HG03460 (cell line): ENCODE data around the gene TTC21A.

Experiments
- ATAC-seq: cut with Tn5 transposase; IDR thresholded peaks from one replicate; pipeline ENCODE4 v1.9.1; 2021; ENCODE audit not compliant: unreplicated experiment

The TTC21A gene

DNA sequence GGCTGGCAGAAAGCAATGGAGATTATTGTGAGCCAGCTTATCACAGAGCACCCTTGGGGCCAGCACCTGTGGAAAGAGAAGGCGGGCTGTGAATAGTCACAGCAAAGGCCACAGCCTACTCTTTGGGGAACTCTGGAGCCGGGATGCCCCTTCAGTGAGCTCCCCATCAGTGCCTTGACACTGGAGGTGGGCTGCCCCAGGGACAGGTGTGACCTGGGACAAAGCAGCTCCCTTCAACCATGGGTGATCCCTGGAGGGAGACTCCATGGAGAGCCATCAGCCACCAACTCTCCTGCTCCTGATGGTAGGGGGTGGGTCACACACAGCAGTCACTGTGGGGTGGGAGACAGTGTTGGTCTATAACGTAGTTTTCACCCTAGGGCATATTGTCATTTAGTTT lies 5.8 kb downstream of the TTC21A start:
- ATAC-seq = no peak

- no peak for ATAC-seq
Measured at GRCh38 chr3:39114456-39114855, 7.0 kb downstream of the TTC21A start.

DNA sequence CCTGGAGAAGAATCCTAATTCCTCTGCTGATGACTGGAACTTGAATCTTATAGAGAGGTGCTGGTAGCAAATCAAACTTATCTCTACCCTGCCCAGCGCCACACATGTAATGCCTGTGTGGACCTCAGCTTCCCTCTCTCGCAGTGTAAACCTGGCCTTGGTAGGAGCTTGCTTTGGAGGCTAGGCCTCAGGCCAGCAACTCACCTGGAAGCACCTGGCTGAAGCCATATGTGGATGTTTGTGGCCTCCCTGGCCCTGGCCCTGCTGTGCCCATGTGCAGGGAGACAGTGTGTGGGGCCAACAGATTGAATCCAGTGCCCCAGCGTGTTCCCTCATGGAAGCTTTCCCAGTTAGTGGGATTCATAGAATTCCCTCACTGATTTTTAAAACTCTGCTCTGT lies 8.4 kb downstream of the TTC21A start:
- no peak for ATAC-seq

DNA sequence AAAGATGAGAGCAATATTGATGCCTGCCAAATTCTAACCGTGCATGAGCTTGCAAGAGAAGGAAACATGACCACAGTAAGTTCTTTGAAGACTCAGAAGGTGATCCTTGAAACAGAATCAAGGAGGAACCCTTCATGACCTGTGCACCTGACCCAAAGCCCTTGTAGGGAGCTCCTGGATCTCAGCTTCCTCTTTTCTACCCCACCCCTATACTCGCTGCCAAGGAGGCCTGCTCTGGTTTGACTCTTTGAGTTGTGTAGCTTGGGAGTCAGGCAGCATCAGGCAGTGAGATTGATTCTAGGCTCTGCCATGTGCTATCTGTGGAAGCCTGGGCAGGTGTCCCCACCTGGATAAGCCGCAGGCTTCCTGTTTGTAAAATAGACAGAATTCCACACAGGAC lies 10.6 kb downstream of the TTC21A start:
- no peak for ATAC-seq

GRCh38 chr3:39118931-39119660 lies 11.6 kb downstream of the TTC21A start:
- no peak for ATAC-seq

GRCh38 chr3:39121621-39122020 lies 14.1 kb downstream of the TTC21A start:
- no peak for ATAC-seq

DNA sequence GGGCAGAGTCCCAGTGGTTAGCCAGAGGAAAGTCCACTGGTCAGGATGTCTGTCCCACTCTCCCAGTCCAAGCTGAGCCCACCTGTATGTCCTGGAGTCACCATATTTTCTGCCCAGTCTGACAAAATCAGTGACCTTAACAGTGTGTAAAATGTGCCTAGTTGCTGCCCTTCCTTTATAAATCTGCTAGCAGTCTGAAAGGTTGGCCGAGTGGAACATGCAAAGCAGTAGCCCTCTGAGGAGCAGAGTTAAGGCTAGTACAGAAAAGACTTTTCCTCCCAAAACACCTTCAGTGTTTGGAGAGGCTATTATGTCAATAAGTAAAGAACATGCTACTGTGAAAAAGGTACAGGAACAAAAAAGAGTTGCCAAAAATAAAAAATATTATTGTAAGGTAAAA lies 15.3 kb downstream of the TTC21A start:
- peak; percentile 60 for ATAC-seq

GRCh38 chr3:39124876-39125840 lies 17.7 kb downstream of the TTC21A start:
- no peak for ATAC-seq

DNA sequence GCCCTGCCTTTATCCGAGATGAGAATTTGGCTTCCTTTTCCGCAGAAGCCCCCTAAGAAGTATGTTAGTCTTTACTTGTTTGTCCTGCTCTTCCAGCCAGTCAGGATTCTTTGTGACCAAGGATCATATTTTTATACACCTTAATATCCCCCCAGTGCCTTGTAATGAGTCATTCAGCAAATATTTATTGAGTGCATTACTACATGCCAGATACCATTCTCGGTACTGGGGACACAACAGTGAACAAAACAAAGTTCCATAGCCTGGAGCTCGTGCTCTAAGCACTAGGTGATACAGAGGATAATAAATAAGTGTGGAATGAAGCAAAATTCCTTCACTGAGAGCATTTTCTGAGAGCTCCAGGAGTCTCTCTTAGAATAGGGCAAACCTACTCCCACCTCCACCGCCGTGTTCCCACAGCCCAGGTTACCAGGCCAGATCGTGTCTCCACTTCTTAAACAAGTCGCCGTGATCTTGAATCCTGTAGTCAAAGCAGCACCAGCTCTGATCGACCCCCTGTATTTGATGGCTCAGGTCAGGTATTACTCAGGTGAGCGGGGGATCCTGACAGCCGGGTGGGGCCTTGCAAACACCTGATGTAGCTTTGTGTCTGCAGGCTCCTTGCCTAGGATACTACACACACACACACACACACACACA lies 18.5 kb downstream of the TTC21A start:
- no peak for ATAC-seq

DNA sequence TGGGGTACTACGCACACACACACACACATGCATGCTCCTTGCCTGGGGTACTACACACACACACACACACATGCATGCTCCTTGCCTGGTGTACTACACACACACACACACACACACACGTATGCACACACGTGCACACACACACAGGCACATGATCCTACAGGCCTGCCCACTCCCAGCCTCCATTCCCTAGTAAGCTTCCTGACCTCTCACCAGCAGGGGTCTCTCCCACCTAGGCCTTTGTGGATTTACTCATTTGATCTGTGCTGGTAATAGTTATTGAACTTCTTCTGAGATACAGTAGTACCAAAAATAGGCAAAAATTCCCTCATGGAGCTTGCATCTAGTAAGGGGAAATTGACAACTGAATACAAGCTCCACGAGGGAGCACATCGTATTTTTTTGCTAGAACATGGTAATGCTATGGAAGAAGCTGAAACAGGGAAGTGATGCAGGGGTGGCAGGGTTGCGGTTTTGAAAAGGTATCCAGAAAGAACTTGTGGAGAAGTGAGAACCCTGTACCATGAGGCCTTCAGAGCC lies 19.1 kb downstream of the TTC21A start:
- ATAC-seq = no peak

- no peak for ATAC-seq
Measured at GRCh38 chr3:39127269-39127907, 19.9 kb downstream of the TTC21A start.

- ATAC-seq = no peak
Measured at GRCh38 chr3:39127908-39128304, 20.4 kb downstream of the TTC21A start.

- ATAC-seq = no peak
Measured at GRCh38 chr3:39128951-39129350, 21.5 kb downstream of the TTC21A start.

DNA sequence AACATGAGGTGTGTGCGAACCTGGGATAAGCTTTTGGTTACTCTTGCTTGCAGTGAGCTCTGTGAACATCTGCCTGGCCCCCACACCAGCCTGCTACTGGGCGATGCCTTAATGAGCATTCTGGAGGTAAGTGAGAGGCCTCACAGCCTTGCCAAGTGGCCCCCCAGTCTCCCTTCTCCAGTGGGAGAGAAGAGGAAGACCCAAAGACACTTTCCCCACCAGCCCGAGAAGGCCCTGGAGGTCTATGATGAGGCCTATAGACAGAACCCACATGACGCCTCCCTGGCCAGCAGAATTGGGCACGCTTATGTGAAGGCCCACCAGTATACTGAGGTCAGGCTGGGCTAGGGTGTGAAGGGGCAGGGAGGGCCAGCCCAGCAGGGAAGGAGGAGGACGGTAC lies 22.5 kb downstream of the TTC21A start:
- ATAC-seq = no peak

DNA sequence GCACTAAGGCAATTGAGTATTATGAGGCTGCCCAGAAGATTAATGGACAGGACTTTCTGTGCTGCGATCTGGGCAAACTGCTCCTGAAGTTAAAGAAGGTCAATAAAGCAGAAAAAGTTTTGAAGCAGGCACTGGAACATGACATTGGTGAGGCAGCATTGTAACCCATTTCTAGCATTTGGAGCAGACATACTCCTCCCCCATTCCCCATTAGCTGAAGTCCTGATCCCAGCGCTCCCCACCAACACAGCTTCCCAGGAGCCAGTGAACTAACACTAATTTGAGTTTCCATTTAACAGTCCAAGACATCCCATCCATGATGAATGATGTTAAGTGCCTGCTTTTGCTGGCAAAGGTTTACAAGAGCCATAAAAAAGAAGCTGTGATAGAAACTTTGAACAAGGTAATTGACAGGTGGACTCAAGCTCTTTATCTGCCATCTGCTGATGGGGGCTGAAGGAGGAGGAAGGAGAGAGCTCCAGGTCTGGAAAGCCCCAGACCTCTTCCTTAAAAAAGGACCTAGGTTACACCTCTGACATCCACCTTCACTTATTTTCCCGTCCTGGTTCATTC lies 23.3 kb downstream of the TTC21A start:
- no peak for ATAC-seq

- ATAC-seq = no peak
Measured at GRCh38 chr3:39132096-39133092, 24.9 kb downstream of the TTC21A start.

GRCh38 chr3:39133093-39133490 lies 25.6 kb downstream of the TTC21A start:
- no peak for ATAC-seq

GRCh38 chr3:39133822-39134221 lies 26.3 kb downstream of the TTC21A start:
- ATAC-seq = no peak

DNA sequence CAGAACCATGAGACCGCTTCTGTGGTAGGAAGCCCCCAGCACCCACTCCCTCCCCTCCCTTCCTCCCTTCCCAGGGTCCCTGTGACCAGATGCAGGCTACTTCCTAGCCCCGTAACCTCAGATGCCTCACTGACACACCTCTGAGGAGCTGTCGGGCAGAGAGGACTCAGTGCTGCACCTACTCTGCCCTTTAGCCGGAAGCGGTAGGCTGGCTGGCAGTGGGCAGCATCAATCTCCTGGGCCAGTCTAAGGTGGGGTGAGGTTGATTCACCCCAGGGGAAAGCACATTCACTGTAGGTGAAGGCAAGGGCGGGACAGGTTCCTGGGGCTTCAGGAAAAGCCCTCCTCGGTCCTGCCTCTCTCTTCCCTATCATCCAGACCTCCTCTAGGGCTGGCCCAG lies 26.8 kb downstream of the TTC21A start:
- ATAC-seq = no peak
